Liver (tissue), 9 donors: ENCODE data around the gene RTN1. TPM values are rescaled to one million over a fixed set of nuclear protein-coding genes. Genes with fewer than 3 reads are reported as not detected.

Experiments used
- DNase-seq: peaks from one replicate; pipeline ENCODE4 v3.0.0-alpha.2; 2017; ENCODE audit warnings: low spot score
- H3K27ac ChIP-seq, 2 donors: one replicate each; pipeline ENCODE4 v1.7.0; 2013; ENCODE audit warnings: inconsistent platforms in 2 of 2, low read length in 2 of 2, control low read depth in 1 of 2, low read depth in 1 of 2, mild to moderate bottlenecking in 1 of 2
- H3K27me3 ChIP-seq, 4 donors: one replicate each; pipeline versions ENCODE4 v1.6.1 to v1.7.0; 2013; ENCODE audit warnings: low read length in 3 of 4, inconsistent platforms in 1 of 4, mild to moderate bottlenecking in 1 of 4, moderate library complexity in 1 of 4; ENCODE audit not compliant: control insufficient read depth in 4 of 4, insufficient read depth in 4 of 4
- H3K36me3 ChIP-seq, 4 donors: one replicate each; pipeline versions ENCODE4 v1.6.1 to v1.7.0; 2013; ENCODE audit warnings: low read length in 3 of 4, mild to moderate bottlenecking in 3 of 4, low read depth in 1 of 4, moderate library complexity in 1 of 4; ENCODE audit not compliant: control insufficient read depth in 4 of 4, insufficient read depth in 3 of 4
- H3K4me1 ChIP-seq, 4 donors: one replicate each; pipeline versions ENCODE4 v1.6.1 to v1.7.0; 2013; ENCODE audit warnings: low read length in 3 of 4, mild to moderate bottlenecking in 3 of 4, moderate library complexity in 1 of 4; ENCODE audit not compliant: control insufficient read depth in 4 of 4, insufficient read depth in 4 of 4
- H3K4me3 ChIP-seq, 3 donors: one replicate each; pipeline versions ENCODE4 v1.6.1 to v1.7.0; 2013; ENCODE audit warnings: low read length in 3 of 3, control low read depth in 1 of 3, low read depth in 1 of 3, mild to moderate bottlenecking in 1 of 3
- H3K9ac ChIP-seq, 2 donors: one replicate each; pipeline ENCODE4 v1.7.0; 2013; ENCODE audit warnings: low read length in 2 of 2, mild to moderate bottlenecking in 2 of 2, moderate library complexity in 2 of 2, control low read depth in 1 of 2, low read depth in 1 of 2
- H3K9me3 ChIP-seq, 4 donors: one replicate each; pipeline versions ENCODE4 v1.6.1 to v1.7.0; 2013; ENCODE audit warnings: low read length in 3 of 4; ENCODE audit not compliant: control insufficient read depth in 4 of 4
- EGR1 ChIP-seq, 2 donors: IDR thresholded peaks; 2 replicates each; pipeline ENCODE4 v1.6.1; 2016 to 2018; ENCODE audit warnings: antibody characterized with exemption in 2 of 2, low read depth in 2 of 2
- FOXA2 ChIP-seq: IDR thresholded peaks from 2 replicates; pipeline ENCODE4 v1.6.1; 2016; ENCODE audit warnings: antibody characterized with exemption
- GABPA ChIP-seq, 2 donors: IDR thresholded peaks in 1 of 2; conservative IDR thresholded peaks in 1 of 2; 2 replicates each; pipeline ENCODE4 v1.6.1; 2016; ENCODE audit warnings: antibody characterized with exemption in 2 of 2, mild to moderate bottlenecking in 1 of 2, moderate library complexity in 1 of 2
- HNF4A ChIP-seq, 2 donors: conservative IDR thresholded peaks; 2 replicates each; pipeline ENCODE4 v1.6.1; 2016; ENCODE audit warnings: antibody characterized with exemption in 2 of 2, mild to moderate bottlenecking in 2 of 2
- HNF4G ChIP-seq: IDR thresholded peaks from 2 replicates; pipeline ENCODE4 v1.6.1; 2016; ENCODE audit warnings: antibody characterized with exemption
- JUND ChIP-seq, 2 donors: IDR thresholded peaks; 2 replicates each; pipeline ENCODE4 v1.6.1; 2016; ENCODE audit warnings: antibody characterized with exemption in 2 of 2
- MAX ChIP-seq: IDR thresholded peaks from 2 replicates; pipeline ENCODE4 v1.6.1; 2016; ENCODE audit warnings: antibody characterized with exemption
- NR2F2 ChIP-seq: IDR thresholded peaks from 2 replicates; pipeline ENCODE4 v1.6.1; 2016; ENCODE audit warnings: antibody characterized with exemption
- RAD21 ChIP-seq, 2 donors: IDR thresholded peaks; 2 replicates each; pipeline ENCODE4 v1.6.1; 2016; ENCODE audit warnings: antibody characterized with exemption in 2 of 2, mild to moderate bottlenecking in 2 of 2
- REST ChIP-seq: IDR thresholded peaks from 2 replicates; pipeline ENCODE4 v1.6.1; 2016; ENCODE audit warnings: antibody characterized with exemption, mild to moderate bottlenecking
- RXRA ChIP-seq, 2 donors: IDR thresholded peaks; 2 replicates each; pipeline ENCODE4 v1.6.1; 2017 to 2018; ENCODE audit warnings: antibody characterized with exemption in 2 of 2, mild to moderate bottlenecking in 1 of 2
- SP1 ChIP-seq: IDR thresholded peaks from 2 replicates; pipeline ENCODE4 v1.6.1; 2018; ENCODE audit warnings: antibody characterized with exemption, mild to moderate bottlenecking
- TAF1 ChIP-seq: conservative IDR thresholded peaks from 2 replicates; pipeline ENCODE4 v1.6.1; 2016; ENCODE audit warnings: antibody characterized with exemption, mild to moderate bottlenecking
- ZBTB33 ChIP-seq: IDR thresholded peaks from 2 replicates; pipeline ENCODE4 v1.6.1; 2016; ENCODE audit warnings: antibody characterized with exemption
- WGBS: extraction: QIAGEN DNeasy Blood & Tissue Kit; methylation state at CpG from one replicate; pipeline ENCODE4 v1.1.7; 2013; 5-methylcytosine and 5-hydroxymethylcytosine counted together
- polyA plus RNA-seq, 2 donors: library from polyadenylated mRNA; stranded (reverse) in 1 of 2; unstranded in 1 of 2; fragments of 200-250 nt in 1 of 2; fragments of >200 nt in 1 of 2; fragmentation: Nextera tagmentation in 1 of 2; extraction: Ambion mirVana in 1 of 2; gene quantifications; one replicate each; pipeline versions ENCODE4 v1.2.1 to v1.2.3, GENCODE V29; 2013 to 2015
- total RNA-seq, 2 donors: library from RNA; depleted of rRNA; stranded (reverse); fragments of >200 nt; gene quantifications; one replicate each; pipeline ENCODE4 v1.2.3, GENCODE V29; 2014
- TF ChIP-seq, protein P1 (sequence below): IDR thresholded peaks from 2 replicates; pipeline ENCODE4 v1.6.1; 2016; ENCODE audit warnings: antibody characterized with exemption
- donor health status: healthy.
- donor health status: healthy.
- donor health status: healthy.
- donor health status: healthy.
- donor health status: healthy.

Gene RTN1
- total and polyA plus RNA-seq, 4 donors, result 0.08 to 1.8 (median 0.37) TPM

- Histone ChIP-seq H3K4me1 (no peaks in the 10 kb centered on the region), H3K36me3 (no peaks in the 10 kb centered on the region), H3K4me3 (no peak overlapping the region), H3K9me3 (no peaks in the 10 kb centered on the region), H3K27ac (no peak overlapping the region), H3K9ac (no peak overlapping the region), H3K27me3 (peaks cover 0 to 4% (median 0%) of the 10 kb centered on the region in 4 donors)
- WGBS, result 83% methylated on average over 1 of the region's 1 CpG
- no peak for DNase-seq
- TF ChIP-seq JUND (IDR thresholded peaks at IDR 0.05) (no peak), REST (no peak), HNF4G (no peak)
Observed at GRCh38 chr14:59755409-59756135, 115.0 kb downstream of the RTN1 start.

DNA sequence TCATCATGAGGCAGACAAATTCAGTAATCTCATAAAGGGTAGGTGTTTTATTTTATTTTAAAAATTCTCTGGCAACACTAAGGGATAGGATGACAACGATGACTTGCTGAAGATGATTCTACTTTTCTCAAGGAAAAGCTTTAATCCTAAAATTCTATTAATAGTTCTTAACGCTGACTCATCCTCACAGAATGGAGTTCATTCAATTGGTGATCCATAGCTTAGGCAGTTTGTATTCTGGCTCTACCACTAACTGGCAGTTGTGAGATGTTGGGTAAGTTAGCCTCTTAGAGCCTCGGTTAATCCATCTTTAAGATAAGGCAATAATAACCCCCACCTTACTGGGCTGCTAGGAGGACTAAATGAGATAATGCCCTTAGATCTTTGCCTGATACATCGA, 116.3 kb downstream of the RTN1 start:
- no peaks in the 10 kb centered on the region for H3K9me3 ChIP-seq
- no peak overlapping the region for H3K4me3 ChIP-seq
- WGBS, result 83% methylated on average over 4 of the region's 4 CpGs
- H3K27ac ChIP-seq, result no peak overlapping the region
- no peaks in the 10 kb centered on the region for H3K4me1 ChIP-seq
- H3K27me3 ChIP-seq, result peaks cover 0 to 4% (median 0%) of the 10 kb centered on the region in 4 donors
- DNase-seq, result no peak
- H3K36me3 ChIP-seq, result no peaks in the 10 kb centered on the region
- H3K9ac ChIP-seq, result no peak overlapping the region
- TF ChIP-seq SP1 (no peak), ZBTB33 (no peak), RXRA (IDR thresholded peaks at IDR 0.05) (no peak), TAF1 (no peak), HNF4G (no peak), NR2F2 (no peak), EGR1 (IDR thresholded peaks at IDR 0.05; ENCODE audit: low read depth in 2 of 2) (no peak), JUND (IDR thresholded peaks at IDR 0.05) (no peak), GABPA (IDR thresholded peaks at IDR 0.05 in 1 of 2, conservative IDR thresholded peaks at IDR 0.05 in 1 of 2) (no peak), RAD21 (IDR thresholded peaks at IDR 0.05) (no peak), FOXA2 (no peak), REST (no peak), MAX (no peak), HNF4A (conservative IDR thresholded peaks at IDR 0.05) (no peak)
- TF ChIP-seq, protein P1, sequence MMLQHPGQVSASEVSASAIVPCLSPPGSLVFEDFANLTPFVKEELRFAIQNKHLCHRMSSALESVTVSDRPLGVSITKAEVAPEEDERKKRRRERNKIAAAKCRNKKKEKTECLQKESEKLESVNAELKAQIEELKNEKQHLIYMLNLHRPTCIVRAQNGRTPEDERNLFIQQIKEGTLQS, result no peak
